ENCODE measurements around the gene SYTL3. TPM values are rescaled to one million over a fixed set of nuclear protein-coding genes. Genes with fewer than 3 reads are reported as not detected.

SYTL3 gene
- total RNA-seq, 4 donors from 2014 or later = 4.8 to 23.1 (median 11.3) TPM

- Histone ChIP-seq H3K27ac (no peak overlapping the region), H3K9me3 (no peaks in the 10 kb centered on the region), H3K36me3 (peaks cover 0 to 59% (median 0%) of the 10 kb centered on the region in 3 donors), H3K4me3 (no peak overlapping the region), H3K4me1 (no peaks in the 10 kb centered on the region), H3K27me3 (no peaks in the 10 kb centered on the region)
- TF ChIP-seq POLR2A (IDR thresholded peaks at IDR 0.05) (no peak), CTCF (IDR thresholded peaks at IDR 0.05) (no peak)
- DNase-seq = no peak
These were observed 42.9 kb upstream of the SYTL3 start for GRCh38 chr6:158606935-158607334.

GRCh38 chr6:158607411-158608170 is 42.3 kb upstream of the SYTL3 start:
- no peaks in the 10 kb centered on the region for H3K27me3 ChIP-seq
- TF ChIP-seq CTCF (IDR thresholded peaks at IDR 0.05) (no peak), POLR2A (IDR thresholded peaks at IDR 0.05) (no peak)
- no peak overlapping the region for H3K4me3 ChIP-seq
- no peaks in the 10 kb centered on the region for H3K4me1 ChIP-seq
- no peak for DNase-seq
- no peak overlapping the region for H3K27ac ChIP-seq
- H3K36me3 ChIP-seq = peaks cover 0 to 59% (median 0%) of the 10 kb centered on the region in 3 donors
- H3K9me3 ChIP-seq = no peaks in the 10 kb centered on the region

GRCh38 chr6:158608221-158608620 is 41.6 kb upstream of the SYTL3 start:
- Histone ChIP-seq H3K36me3 (peaks cover 0 to 59% (median 0%) of the 10 kb centered on the region in 3 donors), H3K9me3 (no peaks in the 10 kb centered on the region), H3K4me3 (no peak overlapping the region), H3K27me3 (no peaks in the 10 kb centered on the region), H3K4me1 (no peaks in the 10 kb centered on the region), H3K27ac (no peak overlapping the region)
- TF ChIP-seq POLR2A (IDR thresholded peaks at IDR 0.05) (no peak), CTCF (IDR thresholded peaks at IDR 0.05) (no peak)
- peak in 2 of 3 donors; percentile 16 to 25 for DNase-seq

GRCh38 chr6:158609455-158610155 is 40.2 kb upstream of the SYTL3 start:
- no peak for TF ChIP-seq POLR2A (IDR thresholded peaks at IDR 0.05)
- no peak for TF ChIP-seq CTCF (IDR thresholded peaks at IDR 0.05)
- DNase-seq = no peak
- Histone ChIP-seq H3K9me3 (no peaks in the 10 kb centered on the region), H3K4me3 (no peak overlapping the region), H3K27ac (no peak overlapping the region), H3K4me1 (no peaks in the 10 kb centered on the region), H3K27me3 (no peaks in the 10 kb centered on the region), H3K36me3 (peaks cover 0 to 69% (median 3%) of the 10 kb centered on the region in 3 donors)

- no peaks in the 10 kb centered on the region for H3K9me3 ChIP-seq
These were observed 39.4 kb upstream of the SYTL3 start for GRCh38 chr6:158610319-158610968.

More at GRCh38 chr6:158610319-158610968, 39.4 kb upstream of the SYTL3 start:
- DNase-seq = peak in 1 of 3 donors; percentile 9
- no peak for TF ChIP-seq POLR2A (IDR thresholded peaks at IDR 0.05)
- no peak for TF ChIP-seq CTCF (IDR thresholded peaks at IDR 0.05)
- H3K4me1 ChIP-seq = no peaks in the 10 kb centered on the region
- H3K27ac ChIP-seq = no peak overlapping the region
- peaks cover 0 to 72% (median 3%) of the 10 kb centered on the region in 3 donors for H3K36me3 ChIP-seq
- H3K27me3 ChIP-seq = no peaks in the 10 kb centered on the region
- no peak overlapping the region for H3K4me3 ChIP-seq

Measured in Peyer's patch (tissue), 4 donors.